Measurements from ENCODE around the gene THAP2. TPM values are rescaled to one million over a fixed set of nuclear protein-coding genes. Genes with fewer than 3 reads are reported as not detected.

THAP2 gene
- total RNA-seq, 1 donor from 2014 or later, result 7.8 TPM

DNA sequence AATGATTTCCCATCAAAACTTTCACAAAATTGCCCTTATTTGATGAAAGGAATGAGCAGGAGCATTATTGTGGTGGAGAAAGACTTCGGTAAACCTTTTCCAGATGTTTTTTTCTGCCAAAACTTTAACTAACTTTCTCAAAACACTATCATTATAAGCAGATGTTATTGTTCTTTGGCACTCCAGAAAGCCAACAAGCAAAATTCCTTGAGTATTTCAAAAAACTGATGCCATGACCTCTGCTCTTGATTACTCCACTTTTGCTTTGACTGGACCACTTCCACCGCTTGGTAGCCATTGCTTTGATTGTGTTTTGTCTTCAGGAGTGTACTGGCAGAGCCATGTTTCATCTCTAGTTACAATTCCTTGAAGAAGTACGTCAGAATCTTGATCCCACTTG lies 60.9 kb downstream of the THAP2 start:
- no peaks in the 10 kb centered on the region for H3K4me1 Mint-ChIP-seq
- DNase-seq (ENCODE audit: low spot score in 2 of 2, unreplicated experiment in 2 of 2), result no peak

DNA sequence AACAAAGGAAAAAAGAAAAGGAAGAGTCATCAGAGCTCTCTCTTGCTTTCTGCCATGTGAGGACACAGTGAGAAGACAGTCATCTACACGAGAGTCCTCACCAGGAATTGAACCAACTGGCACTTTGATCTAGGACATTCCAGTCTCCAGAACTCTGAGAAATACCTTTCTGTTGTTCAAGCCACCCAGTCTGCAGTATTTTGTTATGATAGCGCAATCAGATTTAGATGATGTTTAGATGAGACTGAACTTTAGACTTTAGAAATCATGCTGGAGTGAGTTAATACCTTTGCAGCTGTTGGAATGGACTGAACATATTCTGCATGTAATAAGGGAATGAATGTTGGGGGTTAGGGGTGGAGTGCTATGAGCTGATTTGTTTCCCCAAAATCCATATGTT lies 62.4 kb downstream of the THAP2 start:
- H3K4me1 Mint-ChIP-seq, result no peaks in the 10 kb centered on the region
- no peaks in the 10 kb centered on the region for H3K36me3 Mint-ChIP-seq
- no peak overlapping the region for H3K27ac Mint-ChIP-seq
- H3K9me3 Mint-ChIP-seq, result peaks cover 6% of the 10 kb centered on the region
- DNase-seq (ENCODE audit: low spot score in 2 of 2, unreplicated experiment in 2 of 2), result no peak
- H3K4me3 Mint-ChIP-seq, result no peak overlapping the region
- no peak for TF ChIP-seq CTCF (IDR thresholded peaks at IDR 0.05; ENCODE audit: unreplicated experiment)
- no peaks in the 10 kb centered on the region for H3K27me3 Mint-ChIP-seq (ENCODE audit: low read depth)

More for the DNA sequence above, 60.9 kb downstream of the THAP2 start:
- no peak for TF ChIP-seq CTCF (IDR thresholded peaks at IDR 0.05; ENCODE audit: unreplicated experiment)
- Mint-ChIP-seq H3K4me3 (no peak overlapping the region), H3K27me3 (ENCODE audit: low read depth) (no peaks in the 10 kb centered on the region), H3K36me3 (no peaks in the 10 kb centered on the region), H3K9me3 (peaks cover 6% of the 10 kb centered on the region), H3K27ac (no peak overlapping the region)

DNA sequence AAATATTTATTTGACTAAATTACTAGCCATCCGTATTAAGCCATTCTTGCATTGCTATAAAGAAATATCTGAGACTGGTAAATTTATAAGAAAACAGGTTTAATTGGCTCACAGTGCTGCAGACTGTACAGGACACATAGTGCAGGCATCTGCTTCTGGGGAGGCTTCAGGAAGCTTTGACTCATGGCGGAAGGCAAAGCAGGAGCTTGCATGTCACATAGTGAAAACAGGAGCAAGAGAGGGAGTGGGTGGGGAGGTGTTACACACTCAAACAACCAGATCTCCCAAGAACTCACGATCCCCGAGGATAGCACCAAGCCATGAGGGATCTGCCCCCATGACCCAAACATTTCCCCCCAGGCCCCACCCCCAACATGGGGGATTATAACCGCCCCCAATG lies 63.9 kb downstream of the THAP2 start:
- DNase-seq (ENCODE audit: low spot score in 2 of 2, unreplicated experiment in 2 of 2), result no peak
- no peak for TF ChIP-seq CTCF (IDR thresholded peaks at IDR 0.05; ENCODE audit: unreplicated experiment)
- no peak overlapping the region for H3K27ac Mint-ChIP-seq
- no peaks in the 10 kb centered on the region for H3K36me3 Mint-ChIP-seq
- H3K27me3 Mint-ChIP-seq (ENCODE audit: low read depth), result no peaks in the 10 kb centered on the region
- H3K4me1 Mint-ChIP-seq, result no peaks in the 10 kb centered on the region
- peaks cover 6% of the 10 kb centered on the region for H3K9me3 Mint-ChIP-seq
- H3K4me3 Mint-ChIP-seq, result no peak overlapping the region

Other genes with a start within 250 kb of the THAP2 start
- 0.40 to 0.54 TPM (median 0.43 TPM) in 3 replicates for gene LGR5, start 224.5 kb upstream of the THAP2 start, total RNA-seq
- 53.5 to 55.5 TPM (median 55.3 TPM) in 3 replicates for gene ZFC3H1, start 453 bp upstream of the THAP2 start, total RNA-seq
- gene TMEM19, start 21.8 kb downstream of the THAP2 start, total RNA-seq, result 14.0 to 20.2 TPM (median 17.3 TPM) in 3 replicates
- 44.0 to 49.0 TPM (median 46.9 TPM) in 3 replicates for gene RAB21, start 90.6 kb downstream of the THAP2 start, total RNA-seq
- gene TBC1D15, start 175.5 kb downstream of the THAP2 start, total RNA-seq, result 33.6 to 41.7 TPM (median 36.5 TPM) in 3 replicates